Smooth muscle cell (in vitro differentiated cells): ENCODE measurements around the gene CACNA1C. TPM values are rescaled to one million over a fixed set of nuclear protein-coding genes. Genes with fewer than 3 reads are reported as not detected.
A peak's percentile ranks its signal among the peaks of the same experiment; 100 is the strongest.

Experiments
- DNase-seq: peaks from one replicate; lab custom pipeline; 2025; ENCODE audit not compliant: unreplicated experiment; lab: John Stamatoyannopoulos, UW
- H2AFZ ChIP-seq: fragments of 200-600 bp; sonication (generic); 2 replicates; pipeline ENCODE4 v1.6.0; 2016; ENCODE audit warnings: antibody characterized with exemption, low read depth, mild to moderate bottlenecking
- H3F3A ChIP-seq: fragments of 200-600 bp; sonication (generic); 2 replicates; pipeline ENCODE4 v1.6.0; 2017; ENCODE audit warnings: antibody characterized with exemption, low read depth
- H3K27ac ChIP-seq: fragments of 200-600 bp; sonication (generic); 2 replicates; pipeline ENCODE4 v1.5.1; 2016; ENCODE audit warnings: low read depth, mild to moderate bottlenecking
- H3K27me3 ChIP-seq: fragments of 200-600 bp; sonication (generic); 2 replicates; pipeline ENCODE4 v1.6.1; 2016; ENCODE audit warnings: low read depth, mild to moderate bottlenecking
- H3K36me3 ChIP-seq: fragments of 200-600 bp; sonication (generic); 2 replicates; pipeline ENCODE4 v1.5.1; 2016; ENCODE audit warnings: low read depth
- H3K4me1 ChIP-seq: fragments of 200-600 bp; sonication (generic); 2 replicates; pipeline ENCODE4 v1.5.1; 2016; ENCODE audit warnings: low read depth
- H3K4me2 ChIP-seq: fragments of 200-600 bp; sonication (generic); 2 replicates; pipeline ENCODE4 v1.6.0; 2016; ENCODE audit warnings: mild to moderate bottlenecking
- H3K4me3 ChIP-seq: fragments of 200-600 bp; sonication (generic); 2 replicates; pipeline ENCODE4 v1.5.1; 2016; ENCODE audit warnings: mild to moderate bottlenecking
- H3K79me2 ChIP-seq: fragments of 200-600 bp; sonication (generic); 2 replicates; pipeline ENCODE4 v1.6.0; 2016; ENCODE audit warnings: low read depth, mild to moderate bottlenecking
- H3K9ac ChIP-seq: fragments of 200-600 bp; sonication (generic); 2 replicates; pipeline ENCODE4 v1.6.0; 2016; ENCODE audit warnings: low read depth
- H3K9me3 ChIP-seq: fragments of 200-600 bp; sonication (generic); replicated peaks from 2 replicates; pipeline ENCODE4 v1.5.1; 2016; ENCODE audit warnings: low read depth
- H4K20me1 ChIP-seq: fragments of 200-600 bp; sonication (generic); 2 replicates; pipeline ENCODE4 v1.6.0; 2016; ENCODE audit warnings: low read depth
- CTCF ChIP-seq: fragments of 200-600 bp; sonication (generic); IDR thresholded peaks from 2 replicates; pipeline ENCODE4 v1.5.1; 2017; ENCODE audit warnings: borderline replicate concordance, mild to moderate bottlenecking, antibody characterized with exemption; ENCODE audit not compliant: insufficient read depth, poor library complexity, severe bottlenecking
- WGBS: methylation state at CpG from one replicate; pipeline ENCODE4 v1.1.7; 2016; ENCODE audit warnings: low lambda C conversion rate; 5-methylcytosine and 5-hydroxymethylcytosine counted together
- polyA plus RNA-seq: library from polyadenylated mRNA; unstranded; fragments of >200 nt; fragmentation: Nextera tagmentation; extraction: Ambion mirVana; gene quantifications from 2 replicates; pipeline ENCODE4 v1.2.1, GENCODE V29; 2016
- total RNA-seq: library from RNA; depleted of rRNA; stranded (reverse); fragments of >200 nt; gene quantifications from 2 replicates; pipeline ENCODE4 v1.2.3, GENCODE V29; 2014

The CACNA1C gene
- total and polyA plus RNA-seq, 2 experiments from 2014 or later, result 1.6 to 4.5 TPM

GRCh38 chr12:2638273-2639019, 585.7 kb downstream of the CACNA1C start:
- DNase-seq, result no peak
- Histone ChIP-seq H3K4me3 (no peak overlapping the region), H3K79me2 (no peaks in the 10 kb centered on the region), H3K27me3 (no peaks in the 10 kb centered on the region), H3K36me3 (no peaks in the 10 kb centered on the region), H3K9ac (no peak overlapping the region), H3K27ac (no peak overlapping the region), H3K4me1 (peaks cover 4% of the 10 kb centered on the region), H2AFZ (no peak overlapping the region), H3K9me3 (no peaks in the 10 kb centered on the region), H3K4me2 (no peak overlapping the region), H3F3A (no peaks in the 10 kb centered on the region), H4K20me1 (no peaks in the 10 kb centered on the region)
- WGBS, result 98% methylated on average over 15 of the region's 15 CpGs
- TF ChIP-seq CTCF, result no peak

DNA sequence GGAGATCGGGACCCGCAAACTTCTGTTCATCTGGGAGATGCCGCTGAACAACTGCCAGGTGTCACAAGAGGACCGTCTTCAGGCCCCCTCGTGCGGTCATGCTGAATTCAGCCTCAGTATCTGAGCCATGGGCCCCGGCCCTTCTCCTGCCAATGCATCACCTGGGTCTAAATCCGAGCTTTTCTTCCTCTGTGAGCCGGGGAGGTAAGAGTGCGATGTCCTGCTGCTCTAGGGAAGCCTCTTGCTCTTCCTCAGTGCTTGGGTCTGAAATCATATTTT, 586.2 kb downstream of the CACNA1C start:
- H3K4me3 ChIP-seq, result no peak overlapping the region
- no peaks in the 10 kb centered on the region for H3K27me3 ChIP-seq
- TF ChIP-seq CTCF, result no peak
- H3K79me2 ChIP-seq, result no peaks in the 10 kb centered on the region
- 95% methylated on average over 10 of the region's 10 CpGs for WGBS
- no peaks in the 10 kb centered on the region for H3K9me3 ChIP-seq
- H4K20me1 ChIP-seq, result no peaks in the 10 kb centered on the region
- H3F3A ChIP-seq, result no peaks in the 10 kb centered on the region
- no peak overlapping the region for H3K9ac ChIP-seq
- H3K36me3 ChIP-seq, result no peaks in the 10 kb centered on the region
- peaks cover 4% of the 10 kb centered on the region for H3K4me1 ChIP-seq
- DNase-seq, result no peak
- no peak overlapping the region for H3K4me2 ChIP-seq
- H3K27ac ChIP-seq, result no peak overlapping the region
- no peak overlapping the region for H2AFZ ChIP-seq

- WGBS, result 80% methylated on average over 10 of the region's 10 CpGs
- TF ChIP-seq CTCF, result no peak
- Histone ChIP-seq H3K36me3 (no peaks in the 10 kb centered on the region), H3K4me2 (no peak overlapping the region), H3F3A (no peaks in the 10 kb centered on the region), H3K27me3 (no peaks in the 10 kb centered on the region), H3K9ac (no peak overlapping the region), H4K20me1 (no peaks in the 10 kb centered on the region), H3K27ac (peak overlapping the region; percentile 86), H3K4me1 (peaks cover 4% of the 10 kb centered on the region), H3K4me3 (no peak overlapping the region), H3K79me2 (no peaks in the 10 kb centered on the region), H2AFZ (no peak overlapping the region), H3K9me3 (no peaks in the 10 kb centered on the region)
- no peak for DNase-seq
These were observed 587.5 kb downstream of the CACNA1C start for GRCh38 chr12:2640281-2640680.

DNA sequence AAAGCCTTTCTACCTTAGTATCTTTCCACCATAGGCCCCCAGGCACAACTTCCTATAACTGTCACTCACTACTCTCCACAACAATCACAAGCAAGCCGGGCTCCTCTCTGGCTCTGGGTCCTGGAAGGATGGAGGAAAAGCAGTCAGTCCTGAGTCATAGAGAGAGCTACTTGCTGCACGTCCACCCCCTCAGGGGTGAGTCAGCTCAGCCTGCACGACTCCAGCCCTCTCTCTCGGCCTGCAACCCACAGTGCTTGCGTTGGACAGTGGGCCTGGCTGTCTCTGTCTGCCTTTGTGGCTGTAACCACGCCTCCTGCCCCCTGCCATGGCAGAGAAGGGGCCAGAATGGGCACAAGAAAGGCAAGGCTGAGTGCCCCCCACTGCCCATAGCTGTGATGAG, 587.9 kb downstream of the CACNA1C start:
- DNase-seq, result peak; percentile 55
- no peaks in the 10 kb centered on the region for H3F3A ChIP-seq
- 5% methylated on average over 6 of the region's 6 CpGs for WGBS
- no peaks in the 10 kb centered on the region for H3K27me3 ChIP-seq
- no peaks in the 10 kb centered on the region for H3K36me3 ChIP-seq
- H3K4me2 ChIP-seq, result peak overlapping the region; percentile 52
- TF ChIP-seq CTCF, result no peak
- H3K4me1 ChIP-seq, result peaks cover 4% of the 10 kb centered on the region
- no peaks in the 10 kb centered on the region for H3K9me3 ChIP-seq
- H3K27ac ChIP-seq, result peak overlapping the region; percentile 86
- H3K4me3 ChIP-seq, result no peak overlapping the region
- H2AFZ ChIP-seq, result peak overlapping the region; percentile 33
- H3K79me2 ChIP-seq, result no peaks in the 10 kb centered on the region
- H3K9ac ChIP-seq, result peak overlapping the region; percentile 63
- H4K20me1 ChIP-seq, result no peaks in the 10 kb centered on the region
